KMS-11 (cell line): ENCODE measurements around the gene R3HCC1L.

ENCODE experiments used
- H2AFZ ChIP-seq: fragments of 200-600 bp; sonication (generic); 2 replicates; pipeline ENCODE4 v1.6.1; 2016; ENCODE audit warnings: antibody characterized with exemption, mixed run types, low read depth
- H3K27ac ChIP-seq: fragments of 200-600 bp; sonication (generic); 2 replicates; pipeline ENCODE4 v1.6.1; 2016; ENCODE audit warnings: mild to moderate bottlenecking, mixed run types
- H3K27me3 ChIP-seq: fragments of 200-600 bp; sonication (generic); 2 replicates; pipeline ENCODE4 v1.6.1; 2017; ENCODE audit warnings: mild to moderate bottlenecking, low read depth, mixed run types, moderate library complexity; ENCODE audit not compliant: insufficient read depth
- H3K36me3 ChIP-seq: fragments of 200-600 bp; sonication (generic); 2 replicates; pipeline ENCODE4 v1.6.1; 2017; ENCODE audit warnings: mild to moderate bottlenecking, mixed run types; ENCODE audit not compliant: insufficient read depth
- H3K4me1 ChIP-seq: fragments of 200-600 bp; sonication (generic); 2 replicates; pipeline ENCODE4 v1.6.1; 2016; ENCODE audit warnings: mild to moderate bottlenecking, low read depth, mixed run types; ENCODE audit not compliant: poor library complexity, severe bottlenecking
- H3K4me2 ChIP-seq: fragments of 200-600 bp; sonication (generic); 2 replicates; pipeline ENCODE4 v1.7.0; 2016; ENCODE audit warnings: mild to moderate bottlenecking, mixed run types
- H3K4me3 ChIP-seq: fragments of 200-600 bp; sonication (generic); IDR thresholded peaks from 2 replicates; pipeline ENCODE4 v1.6.1; 2017; ENCODE audit warnings: low read depth, low read length, mixed read lengths; ENCODE audit not compliant: insufficient read depth
- H3K79me2 ChIP-seq: fragments of 200-600 bp; sonication (generic); 2 replicates; pipeline ENCODE4 v1.6.1; 2016; ENCODE audit warnings: low read depth, mixed run types; ENCODE audit not compliant: insufficient read depth
- H3K9ac ChIP-seq: fragments of 200-600 bp; sonication (generic); 2 replicates; pipeline ENCODE4 v1.6.1; 2016; ENCODE audit warnings: mild to moderate bottlenecking, mixed run types
- H4K20me1 ChIP-seq: fragments of 200-600 bp; sonication (generic); 2 replicates; pipeline ENCODE4 v1.6.1; 2016; ENCODE audit warnings: mild to moderate bottlenecking, mixed run types; ENCODE audit not compliant: insufficient read depth
- CTCF ChIP-seq: fragments of 200-600 bp; sonication (generic); conservative IDR thresholded peaks from 2 replicates; pipeline ENCODE4 v1.6.1; 2017; ENCODE audit warnings: low read depth, mild to moderate bottlenecking, antibody characterized with exemption, low read length, moderate library complexity, mixed read lengths

The R3HCC1L gene

GRCh38 chr10:98273057-98273850 lies 138.8 kb downstream of the R3HCC1L start:
- H3K79me2 ChIP-seq: no peaks in the 10 kb centered on the region
- no peak overlapping the region for H3K27ac ChIP-seq
- TF ChIP-seq CTCF: no peak
- H3K4me1 ChIP-seq: peaks cover 7% of the 10 kb centered on the region
- no peak overlapping the region for H3K9ac ChIP-seq
- H3K4me2 ChIP-seq: no peak overlapping the region
- H2AFZ ChIP-seq: no peak overlapping the region
- H3K4me3 ChIP-seq: no peak overlapping the region
- H3K27me3 ChIP-seq: no peaks in the 10 kb centered on the region
- H4K20me1 ChIP-seq: no peaks in the 10 kb centered on the region
- no peaks in the 10 kb centered on the region for H3K36me3 ChIP-seq

- Histone ChIP-seq H3K27ac (no peak overlapping the region), H4K20me1 (no peaks in the 10 kb centered on the region), H3K9ac (no peak overlapping the region), H3K4me3 (no peak overlapping the region), H3K36me3 (no peaks in the 10 kb centered on the region), H3K27me3 (no peaks in the 10 kb centered on the region), H3K4me1 (no peaks in the 10 kb centered on the region), H2AFZ (no peak overlapping the region), H3K79me2 (no peaks in the 10 kb centered on the region), H3K4me2 (no peak overlapping the region)
- no peak for TF ChIP-seq CTCF
Observed at GRCh38 chr10:98274562-98274961, 140.1 kb downstream of the R3HCC1L start.

- H3K4me2 ChIP-seq: no peak overlapping the region
- no peaks in the 10 kb centered on the region for H3K4me1 ChIP-seq
- TF ChIP-seq CTCF: no peak
- no peak overlapping the region for H3K27ac ChIP-seq
- no peak overlapping the region for H3K9ac ChIP-seq
- no peaks in the 10 kb centered on the region for H4K20me1 ChIP-seq
- no peaks in the 10 kb centered on the region for H3K27me3 ChIP-seq
- H2AFZ ChIP-seq: no peak overlapping the region
- no peaks in the 10 kb centered on the region for H3K36me3 ChIP-seq
- no peaks in the 10 kb centered on the region for H3K79me2 ChIP-seq
- H3K4me3 ChIP-seq: no peak overlapping the region
Observed at GRCh38 chr10:98276311-98276710, 141.9 kb downstream of the R3HCC1L start.

GRCh38 chr10:98285416-98285815 lies 151.0 kb downstream of the R3HCC1L start:
- no peaks in the 10 kb centered on the region for H3K36me3 ChIP-seq
- H3K79me2 ChIP-seq: no peaks in the 10 kb centered on the region
- no peak overlapping the region for H3K9ac ChIP-seq
- no peaks in the 10 kb centered on the region for H4K20me1 ChIP-seq
- H3K27ac ChIP-seq: no peak overlapping the region
- TF ChIP-seq CTCF: no peak
- H3K4me3 ChIP-seq: no peak overlapping the region
- H3K4me2 ChIP-seq: no peak overlapping the region
- H3K27me3 ChIP-seq: no peaks in the 10 kb centered on the region
- no peak overlapping the region for H2AFZ ChIP-seq
- no peaks in the 10 kb centered on the region for H3K4me1 ChIP-seq
